GM19238 (cell line): ENCODE data around the gene SEC22C.

ENCODE experiments used
- DNase-seq: peaks from one replicate; pipeline ENCODE4 v3.0.0; 2011; ENCODE audit warnings: low spot score; ENCODE audit not compliant: insufficient read length

SEC22C gene

DNA sequence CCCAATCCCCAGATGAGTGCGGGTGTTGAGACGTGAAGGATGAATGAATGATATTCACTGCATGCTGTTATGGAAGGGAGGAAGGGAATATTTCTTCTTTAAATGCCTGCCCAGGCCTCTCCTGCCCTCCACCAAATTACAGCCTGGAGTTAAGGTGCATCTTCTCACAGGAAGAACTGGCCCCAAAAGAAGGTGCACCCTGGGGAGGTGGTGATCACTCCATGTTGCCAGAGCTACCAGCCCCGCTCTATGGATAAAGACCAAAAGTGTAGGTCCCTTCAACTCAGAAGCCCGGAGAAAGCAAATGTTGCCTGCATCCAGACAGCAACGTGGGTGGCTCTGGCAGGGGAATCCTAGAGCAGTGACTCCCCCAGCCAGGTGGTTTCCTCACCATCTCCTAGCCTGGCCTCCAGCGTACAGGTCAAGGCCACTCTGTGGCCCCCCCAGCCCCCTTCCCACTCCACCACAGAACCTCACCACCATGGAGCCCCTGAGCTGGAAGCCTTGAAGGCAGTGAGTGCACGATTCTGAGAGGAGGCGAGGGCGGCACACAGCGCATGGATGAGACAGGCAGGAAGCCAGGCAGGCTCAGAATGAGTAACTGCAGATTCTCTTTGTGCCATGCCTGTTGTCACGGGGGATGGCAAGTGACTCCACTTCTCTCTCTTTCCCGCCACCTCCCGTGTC, 82.8 kb downstream of the SEC22C start:
- no peak for DNase-seq

GRCh38 chr3:42498034-42498433, 83.7 kb downstream of the SEC22C start:
- no peak for DNase-seq
